Hematopoietic multipotent progenitor cell treated with erythropoietin and hydrocortisone succinate and interleukin-3 and kit ligand, for 15 days (in vitro differentiated cells): ENCODE measurements around the gene LYPD6B.
"Not testable (repeated sequence)": the region's sequence is repeated elsewhere in the genome, so short reads cannot be mapped to it uniquely, and the experiment has no call there.

Source experiments
- DNase-seq: peaks from one replicate; pipeline ENCODE4 v3.0.0-alpha.2; 2015; ENCODE audit warnings: low spot score

LYPD6B gene

DNA sequence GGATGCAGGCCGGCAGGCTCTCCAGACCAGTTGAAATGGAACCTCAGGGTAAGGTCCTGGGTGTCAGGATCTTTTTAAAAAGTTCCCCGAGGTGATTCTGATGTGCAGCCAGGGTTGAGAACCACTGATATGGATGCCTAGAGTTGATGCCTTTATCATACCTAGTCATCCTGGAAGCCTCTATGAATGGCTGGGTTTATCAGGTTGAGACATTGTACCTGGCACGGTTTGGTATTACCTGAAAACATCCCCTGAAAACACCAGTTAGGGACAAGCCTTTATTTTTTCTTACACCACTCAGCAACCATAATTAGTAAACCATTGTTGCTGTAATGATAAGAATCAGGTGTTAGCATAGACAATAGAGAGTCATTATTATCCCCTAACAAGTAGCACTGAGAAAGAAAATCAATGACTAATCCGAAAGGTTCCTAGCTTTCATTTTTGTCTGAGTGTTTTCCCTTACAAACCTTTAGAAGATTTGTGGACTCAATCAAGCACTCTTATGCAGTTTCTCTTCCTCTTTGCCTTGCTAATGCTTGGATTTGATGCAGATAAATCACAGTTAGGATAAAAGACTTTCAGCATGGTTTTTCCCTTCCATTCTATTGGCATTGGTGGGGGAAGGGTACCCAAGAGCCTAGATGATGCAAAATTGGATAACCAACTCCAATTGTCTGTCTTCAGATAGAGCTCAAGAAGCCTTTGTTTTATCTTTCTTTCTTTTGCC, 175.4 kb downstream of the LYPD6B start:
- no peak for DNase-seq

DNA sequence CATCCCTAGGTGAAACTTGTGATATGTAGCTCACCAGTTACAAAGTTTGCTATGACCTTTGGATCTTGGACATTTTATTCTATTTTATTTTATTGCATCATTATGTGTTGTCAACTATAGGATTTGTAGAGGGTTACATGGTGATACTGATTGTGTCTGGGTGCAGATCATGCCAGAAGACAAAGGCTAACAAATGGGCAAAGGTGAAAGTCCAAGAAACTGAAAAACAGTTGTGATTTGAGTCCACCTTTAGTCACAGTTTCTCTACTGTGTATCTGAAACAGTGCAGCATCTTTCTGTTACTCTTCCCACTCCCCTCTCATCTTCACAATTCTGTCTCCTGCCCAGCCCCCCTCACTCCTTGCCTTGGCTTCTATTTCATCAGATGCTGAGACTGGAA, 180.0 kb downstream of the LYPD6B start:
- no peak for DNase-seq

DNA sequence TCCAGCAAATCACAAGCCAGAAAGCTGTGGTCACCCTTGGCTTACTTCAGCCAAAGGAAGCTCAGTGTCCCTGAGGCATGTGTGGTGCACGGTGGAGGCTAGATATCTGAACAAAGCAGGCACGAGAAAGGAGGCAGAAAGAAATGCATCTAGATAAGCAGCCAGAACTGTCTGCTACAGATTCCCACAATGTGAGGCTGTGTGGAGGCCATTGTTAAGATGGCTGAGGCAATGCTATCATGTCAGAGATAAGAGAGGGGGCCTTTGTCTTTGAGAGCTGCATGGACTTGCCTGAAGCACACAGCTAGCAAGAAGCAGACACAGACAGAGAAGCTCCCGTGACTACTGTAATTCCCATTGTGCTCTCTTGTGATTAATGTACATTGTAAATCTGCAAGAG, 181.4 kb downstream of the LYPD6B start:
- no peak for DNase-seq

DNA sequence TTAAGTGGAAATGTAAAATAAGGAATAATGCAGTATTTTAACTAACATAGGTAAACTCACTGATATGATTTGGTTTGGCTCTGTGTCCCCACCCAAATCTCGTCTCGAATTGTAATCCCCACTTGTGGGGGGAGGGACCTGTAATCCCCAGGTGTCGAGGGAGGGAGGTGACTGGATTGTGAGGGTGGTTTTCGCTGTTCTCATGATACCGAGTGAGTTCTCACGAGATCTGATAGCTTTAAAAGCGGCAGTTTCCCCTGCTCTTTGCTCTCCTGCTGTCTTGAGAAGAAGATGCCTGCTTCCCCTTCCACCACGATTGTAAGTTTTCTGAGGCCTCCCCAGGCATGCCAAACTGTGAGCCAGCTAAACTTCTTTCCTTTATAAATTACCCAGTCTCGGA, 182.5 kb downstream of the LYPD6B start:
- no peak for DNase-seq

DNA sequence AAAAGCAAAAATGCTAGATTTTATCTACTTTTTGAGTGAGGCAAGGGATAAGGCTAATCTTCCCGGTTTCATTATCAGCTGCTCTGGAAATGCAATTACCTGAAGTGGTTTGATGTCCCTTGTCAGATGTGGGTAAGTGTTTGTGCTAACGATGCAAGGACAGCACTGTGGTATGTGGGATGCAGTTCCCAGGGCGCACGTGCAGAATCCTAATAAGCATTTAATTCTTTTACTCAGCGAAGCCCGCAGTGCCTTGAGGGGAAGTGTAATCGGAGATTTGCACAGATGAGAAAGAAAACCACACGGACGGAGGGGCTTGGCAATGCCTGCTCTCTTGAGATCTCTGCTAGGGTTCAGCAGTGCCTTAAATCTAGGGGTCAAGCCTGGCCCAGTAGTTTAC, 183.4 kb downstream of the LYPD6B start:
- DNase-seq: no peak

DNA sequence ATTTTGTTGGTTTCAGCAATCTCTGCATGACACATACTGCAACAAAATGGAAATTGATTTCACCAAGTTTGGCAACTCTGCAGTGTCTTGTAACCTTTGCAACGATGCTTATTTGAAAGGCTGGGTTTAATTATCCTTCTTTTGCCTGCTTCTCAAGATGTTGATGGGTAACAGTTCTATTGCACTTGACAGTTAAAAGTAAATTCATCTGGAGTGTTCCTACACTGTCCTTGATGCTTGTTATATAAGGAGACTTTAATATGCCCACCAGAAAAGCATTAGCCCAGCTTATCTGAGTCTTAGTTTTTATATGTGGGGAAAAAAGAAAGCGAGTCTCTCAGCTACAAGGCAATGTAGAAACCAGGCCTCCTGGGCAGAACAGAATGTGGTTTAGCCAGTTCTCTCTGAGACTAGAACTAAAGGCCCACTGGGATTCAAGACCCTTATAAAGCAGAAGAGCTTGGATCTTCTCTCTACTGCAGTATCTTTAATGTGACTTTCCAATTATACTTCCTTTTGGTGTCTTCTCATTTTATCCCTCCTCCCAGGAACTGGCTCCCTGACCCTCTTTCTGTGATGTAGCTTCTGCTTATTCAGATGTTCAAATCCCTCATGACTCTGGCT, 185.1 kb downstream of the LYPD6B start:
- DNase-seq: no peak

DNA sequence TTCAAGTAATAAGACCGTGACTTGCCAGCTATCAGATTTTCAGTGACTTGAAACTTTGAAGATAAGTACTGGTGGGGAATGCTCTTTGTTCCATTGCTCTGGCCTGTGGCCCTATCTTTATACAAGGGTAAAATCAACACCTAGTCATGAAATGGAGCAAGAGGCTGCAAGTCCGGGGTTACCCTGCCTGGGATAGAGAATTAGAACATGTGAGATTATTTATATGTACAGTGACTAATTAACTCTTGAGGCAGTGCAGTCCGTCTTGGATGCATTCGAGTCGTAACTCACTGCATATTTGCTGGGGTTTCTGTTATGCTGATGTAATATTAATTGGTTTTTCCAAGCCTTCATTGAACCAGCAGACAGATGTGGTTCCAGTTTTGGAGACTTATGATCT, 186.0 kb downstream of the LYPD6B start:
- DNase-seq: no peak

DNA sequence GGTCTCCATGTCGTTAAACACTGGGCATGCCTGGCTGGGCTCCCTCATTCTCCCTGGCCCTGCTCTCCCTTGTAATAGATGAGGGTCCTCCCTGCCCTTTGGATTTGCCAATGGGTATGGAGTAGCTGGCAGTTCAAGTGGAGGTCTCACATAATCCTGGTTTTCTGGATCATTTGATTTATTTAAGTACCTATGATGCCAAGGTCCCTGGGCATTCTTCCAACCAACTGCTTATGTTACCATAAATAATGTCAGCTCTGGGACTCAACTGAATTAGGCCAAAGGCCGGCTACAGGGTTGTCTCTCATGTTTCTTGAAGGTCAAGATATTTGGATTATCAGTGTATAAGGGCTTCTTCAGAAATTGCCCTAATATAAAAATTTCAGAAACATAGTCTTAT, 186.9 kb downstream of the LYPD6B start:
- no peak for DNase-seq

DNA sequence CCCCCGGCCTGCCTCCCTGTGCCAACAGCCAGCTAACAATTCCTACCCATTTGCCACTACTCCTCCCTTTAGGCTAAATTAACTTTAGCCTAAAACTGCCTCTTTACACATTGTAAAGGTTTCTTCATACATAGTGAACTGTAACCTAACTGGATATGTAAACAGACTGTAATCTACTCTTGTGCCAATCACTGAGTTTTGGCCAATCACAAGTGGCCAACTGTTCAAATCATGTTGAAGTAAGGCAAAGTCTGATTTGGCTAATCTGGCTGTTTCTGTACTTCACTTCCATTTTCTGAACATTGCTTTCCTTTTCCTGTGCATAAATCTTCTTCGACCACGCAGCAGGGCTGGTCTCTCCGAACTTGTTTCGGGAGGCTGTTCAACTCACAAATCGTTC, 188.3 kb downstream of the LYPD6B start:
- DNase-seq: no peak

DNA sequence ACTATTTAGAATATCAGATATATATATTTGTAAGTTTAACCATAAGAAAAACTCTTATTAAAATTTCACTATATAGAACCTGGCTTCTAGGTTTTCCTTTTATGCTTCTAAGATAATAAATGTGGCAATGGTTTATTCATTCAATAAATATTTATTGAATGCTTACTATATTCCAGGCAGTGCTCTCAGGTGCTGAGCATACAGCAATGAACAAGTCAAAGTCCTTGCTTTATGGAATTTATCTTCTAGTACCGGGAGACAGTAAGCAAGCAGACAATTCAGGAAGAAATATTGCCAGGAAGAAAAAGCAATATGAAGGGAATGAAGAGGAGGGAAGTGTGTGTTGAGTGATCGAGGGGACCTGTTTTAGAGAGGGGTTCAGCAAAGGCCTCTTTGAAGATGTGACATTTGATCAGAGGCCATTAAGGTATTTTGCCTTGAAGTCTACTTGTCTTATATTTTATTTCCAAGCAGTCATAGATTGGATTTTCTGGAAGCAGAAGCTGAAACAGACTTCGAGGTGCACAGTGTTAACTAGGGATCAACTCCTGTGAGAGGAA, 197.4 kb downstream of the LYPD6B start:
- DNase-seq: no peak

DNA sequence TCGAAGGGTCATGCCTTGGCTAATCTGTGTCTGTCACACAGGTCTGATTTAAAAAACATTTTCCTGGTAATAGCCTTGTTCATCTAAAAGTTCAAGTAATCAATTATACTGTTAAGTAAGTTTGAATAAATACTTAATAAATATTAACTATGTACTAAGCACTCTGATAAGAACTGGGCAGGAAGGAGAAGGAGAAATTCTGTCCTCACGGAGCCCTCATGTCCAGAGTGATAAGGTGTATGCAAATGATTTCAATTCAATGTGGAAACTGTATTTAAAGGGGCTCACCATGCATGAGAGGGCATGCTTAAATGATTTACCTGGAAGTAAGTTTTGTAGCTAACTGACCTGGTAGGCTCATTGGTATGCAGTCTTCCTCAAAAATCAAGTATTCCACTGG, 197.9 kb downstream of the LYPD6B start:
- no peak for DNase-seq

DNA sequence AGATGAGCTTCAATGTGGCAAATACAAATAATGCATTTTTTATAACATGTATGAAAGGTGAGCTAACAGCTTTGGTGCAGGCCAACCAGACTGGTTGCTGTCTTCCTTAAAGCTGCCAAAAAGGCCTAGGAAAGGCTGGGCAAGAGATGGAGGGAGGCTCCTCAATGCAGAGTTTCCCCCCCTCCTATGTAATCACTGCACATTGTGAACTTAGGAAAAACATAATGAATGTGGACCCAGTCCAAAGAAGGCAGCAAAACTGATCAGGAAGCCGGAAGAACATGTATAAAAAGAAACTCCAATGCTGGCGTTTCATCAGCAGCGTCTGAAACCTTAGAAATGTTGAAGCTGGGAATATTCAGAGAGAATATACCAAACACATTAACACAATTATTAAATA, 207.7 kb downstream of the LYPD6B start:
- DNase-seq: no peak

DNA sequence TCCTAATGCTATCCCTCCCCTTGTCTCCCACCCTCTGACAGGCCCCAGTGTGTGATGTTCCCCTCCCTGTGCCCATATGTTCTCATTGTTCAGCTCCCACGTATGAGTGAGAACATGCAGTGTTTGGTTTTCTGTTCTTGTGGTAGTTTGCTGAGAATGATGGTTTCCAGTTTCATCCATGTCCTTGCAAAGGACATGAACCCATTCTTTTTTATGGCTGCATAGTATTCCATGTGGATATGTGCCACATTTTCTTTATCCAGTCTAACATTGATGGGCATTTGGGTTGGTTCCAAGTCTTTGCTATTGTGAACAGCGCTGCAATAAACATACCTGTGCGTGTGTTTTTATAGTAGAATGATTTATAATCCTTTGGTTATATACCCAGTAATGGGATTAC, 212.9 kb downstream of the LYPD6B start:
- not testable (repeated sequence) for DNase-seq

DNA sequence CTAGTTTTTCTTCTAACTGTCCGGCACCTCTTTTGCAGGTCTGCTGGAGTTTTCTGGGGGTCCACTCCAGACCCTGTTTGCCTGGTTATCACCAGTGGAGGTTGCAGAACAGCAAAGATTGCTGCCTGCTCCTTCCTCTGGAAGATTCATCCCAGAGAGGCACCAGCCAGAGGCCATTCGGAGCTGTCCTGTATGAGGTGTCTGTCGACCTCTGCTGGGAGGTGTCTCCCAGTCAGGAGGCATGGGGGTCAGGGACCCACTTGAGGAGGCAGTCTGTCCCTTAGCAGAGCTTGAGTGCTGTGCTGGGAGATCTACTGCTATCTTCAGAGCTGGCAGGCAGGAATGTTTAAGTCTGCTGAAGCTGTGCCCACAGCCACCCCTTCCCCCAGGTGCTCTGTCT, 218.4 kb downstream of the LYPD6B start:
- DNase-seq: not testable (repeated sequence)

DNA sequence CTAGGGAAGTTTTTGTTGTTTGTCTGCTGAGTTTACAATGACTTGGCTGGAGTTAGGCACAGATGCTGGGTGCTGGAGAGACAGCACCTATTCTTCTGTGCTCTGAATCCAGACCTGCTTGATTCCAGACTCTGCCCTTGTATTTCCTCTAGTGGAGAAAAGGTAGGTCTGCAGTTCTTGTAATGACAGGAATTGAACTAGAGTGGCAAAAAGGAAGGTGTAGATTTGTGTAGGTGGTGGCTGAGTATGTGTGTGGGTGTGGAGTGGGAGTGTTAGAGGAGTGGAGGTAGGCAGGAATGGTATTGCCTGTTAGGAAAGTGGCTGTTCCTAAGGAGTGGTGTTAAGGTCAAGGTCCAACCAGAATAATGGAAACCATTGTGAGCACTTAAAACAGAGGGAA, 220.0 kb downstream of the LYPD6B start:
- DNase-seq: no peak

DNA sequence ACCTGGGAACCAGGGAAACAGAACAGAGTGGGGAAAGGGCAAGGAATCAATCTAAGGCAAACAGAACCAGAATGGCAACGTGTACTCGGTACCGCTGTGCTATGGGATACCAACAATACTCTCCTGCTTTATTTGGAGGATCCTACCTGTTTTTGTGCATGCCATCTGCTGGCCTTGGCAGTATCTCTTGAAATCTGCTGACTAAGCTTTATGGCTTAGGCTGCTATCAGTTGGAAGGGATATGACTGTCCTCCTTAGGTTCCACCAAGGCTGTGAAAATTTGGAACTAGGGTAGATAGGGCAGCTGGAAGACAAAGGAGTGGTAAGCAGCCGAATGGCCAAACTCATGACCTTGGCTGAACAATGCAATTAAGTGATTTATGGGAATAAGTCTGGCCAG, 220.6 kb downstream of the LYPD6B start:
- no peak for DNase-seq

DNA sequence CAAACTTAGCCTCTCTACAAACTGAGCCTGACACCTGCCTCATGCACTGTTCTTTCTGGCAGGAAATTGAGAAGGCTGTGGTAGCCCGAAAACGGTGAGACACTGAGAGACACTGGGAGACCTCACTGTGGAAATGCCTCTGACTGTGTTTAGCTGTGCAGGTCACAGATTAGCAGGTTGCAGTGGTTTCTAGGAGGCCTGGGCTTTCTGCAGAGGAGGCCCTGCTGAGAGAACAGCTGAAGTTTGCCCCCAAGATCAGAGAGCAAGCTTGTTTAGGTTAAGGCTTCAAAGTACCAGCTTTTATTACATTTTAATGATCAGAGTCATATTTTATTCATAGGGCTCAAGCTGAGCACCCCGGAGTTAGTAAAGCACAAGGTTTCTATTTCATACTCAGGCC, 223.2 kb downstream of the LYPD6B start:
- DNase-seq: no peak
